WTC11 (cell line): ENCODE measurements around the gene SMIM29. TPM values are rescaled to one million over a fixed set of nuclear protein-coding genes. Genes with fewer than 3 reads are reported as not detected.

Experiments
- ATAC-seq: fragments of 200-7000 bp; cut with Tn5 transposase; 2 replicates; pipeline ENCODE4 v1.10.0; 2021; ENCODE audit warnings: mild to moderate bottlenecking, moderate library complexity
- CTCF ChIA-PET: fragments of 300-600 bp; sonication (Branson Sonifier 250); formaldehyde crosslinking; loops from one replicate; lab custom pipeline; 2021; ENCODE audit warnings: antibody characterized with exemption; lab: Charles Lee
- POLR2A ChIA-PET: fragments of 350-600 bp; sonication (Branson Sonifier 250); formaldehyde crosslinking; loops from one replicate; lab custom pipeline; 2021; ENCODE audit warnings: antibody characterized with exemption; lab: Charles Lee
- DNase-seq: peaks from one replicate; pipeline ENCODE4 v3.0.0; 2021; ENCODE audit warnings: low spot score
- H3K27ac Mint-ChIP-seq: 2 replicates; pipeline ENCODE4 v1.8.0; 2021; ENCODE audit warnings: mixed read lengths
- H3K27me3 Mint-ChIP-seq: 2 replicates; pipeline ENCODE4 v1.8.0; 2021; ENCODE audit warnings: low read depth, mild to moderate bottlenecking, moderate library complexity, mixed read lengths
- H3K36me3 Mint-ChIP-seq: 2 replicates; pipeline ENCODE4 v1.8.0; 2021; ENCODE audit warnings: mixed read lengths
- H3K4me1 Mint-ChIP-seq: 2 replicates; pipeline ENCODE4 v1.8.0; 2022; ENCODE audit warnings: mixed read lengths
- H3K4me3 Mint-ChIP-seq: 2 replicates; pipeline ENCODE4 v1.8.0; 2021; ENCODE audit warnings: mild to moderate bottlenecking, moderate library complexity, mixed read lengths
- H3K9me3 Mint-ChIP-seq: 2 replicates; pipeline ENCODE4 v1.8.0; 2021; ENCODE audit warnings: mixed read lengths
- AR ChIP-seq: fragments of 250-450 bp; sonication (Bioruptor Pico); IDR thresholded peaks from 2 replicates; pipeline ENCODE4 v1.9.0; 2021; ENCODE audit warnings: mild to moderate bottlenecking
- ARID4B ChIP-seq: sonication (generic); formaldehyde crosslinking; IDR thresholded peaks from 2 replicates; pipeline ENCODE4 v1.8.0; 2023; ENCODE audit warnings: missing genetic modification reagents, mild to moderate bottlenecking, borderline replicate concordance
- ATF3 ChIP-seq: sonication (generic); formaldehyde crosslinking; conservative IDR thresholded peaks from 2 replicates; pipeline ENCODE4 v1.8.1; 2022; ENCODE audit warnings: mild to moderate bottlenecking, missing genetic modification reagents
- CBFB ChIP-seq: sonication (generic); formaldehyde crosslinking; IDR thresholded peaks from 2 replicates; pipeline ENCODE4 v1.8.1; 2022; ENCODE audit warnings: mild to moderate bottlenecking, low read depth, missing genetic modification reagents
- E2F5 ChIP-seq: sonication (generic); formaldehyde crosslinking; IDR thresholded peaks from 2 replicates; pipeline ENCODE4 v1.8.1; 2022; ENCODE audit warnings: mild to moderate bottlenecking, moderate library complexity, missing genetic modification reagents
- EMX1 ChIP-seq: fragments of 250-450 bp; sonication (Bioruptor Pico); IDR thresholded peaks from 2 replicates; pipeline ENCODE4 v1.8.0; 2021; ENCODE audit warnings: mild to moderate bottlenecking
- ERG ChIP-seq: fragments of 250-450 bp; sonication (Bioruptor Pico); IDR thresholded peaks from 2 replicates; pipeline ENCODE4 v1.8.0; 2021; ENCODE audit warnings: mild to moderate bottlenecking
- ETV6 ChIP-seq: sonication (generic); formaldehyde crosslinking; IDR thresholded peaks from 2 replicates; pipeline ENCODE4 v1.8.1; 2022; ENCODE audit warnings: mild to moderate bottlenecking, missing genetic modification reagents
- HMGA2 ChIP-seq: fragments of 250-450 bp; sonication (Bioruptor Pico); IDR thresholded peaks from 2 replicates; pipeline ENCODE4 v1.4.0; 2021; ENCODE audit warnings: mild to moderate bottlenecking, moderate library complexity
- IRF1 ChIP-seq: sonication (generic); formaldehyde crosslinking; IDR thresholded peaks from 2 replicates; pipeline ENCODE4 v1.8.0; 2023; ENCODE audit warnings: missing genetic modification reagents
- JUN ChIP-seq: sonication (generic); formaldehyde crosslinking; IDR thresholded peaks from 2 replicates; pipeline ENCODE4 v1.8.0; 2023; ENCODE audit warnings: mild to moderate bottlenecking, missing genetic modification reagents
- KAT7 ChIP-seq: sonication (generic); formaldehyde crosslinking; IDR thresholded peaks from 2 replicates; pipeline ENCODE4 v1.8.1; 2023; ENCODE audit warnings: missing genetic modification reagents, mild to moderate bottlenecking, borderline replicate concordance
- MAX ChIP-seq: sonication (generic); formaldehyde crosslinking; IDR thresholded peaks from 2 replicates; pipeline ENCODE4 v1.8.0; 2022; ENCODE audit warnings: mild to moderate bottlenecking, missing genetic modification reagents
- MXD4 ChIP-seq: fragments of 250-450 bp; sonication (Bioruptor Pico); IDR thresholded peaks from 2 replicates; pipeline ENCODE4 v1.8.0; 2021; ENCODE audit warnings: mild to moderate bottlenecking, moderate library complexity, borderline replicate concordance
- MYBL2 ChIP-seq: sonication (generic); formaldehyde crosslinking; IDR thresholded peaks from 2 replicates; pipeline ENCODE4 v1.8.1; 2023; ENCODE audit warnings: mild to moderate bottlenecking, moderate library complexity, missing genetic modification reagents
- NR2C2 ChIP-seq: sonication (generic); formaldehyde crosslinking; IDR thresholded peaks from 2 replicates; pipeline ENCODE4 v1.8.0; 2022; ENCODE audit warnings: mild to moderate bottlenecking, missing genetic modification reagents
- NR3C1 ChIP-seq: sonication (generic); formaldehyde crosslinking; conservative IDR thresholded peaks from 2 replicates; pipeline ENCODE4 v1.8.1; 2023; ENCODE audit warnings: low read depth, mild to moderate bottlenecking, missing genetic modification reagents
- PREB ChIP-seq: sonication (generic); formaldehyde crosslinking; IDR thresholded peaks from 2 replicates; pipeline ENCODE4 v1.8.1; 2022; ENCODE audit warnings: mild to moderate bottlenecking, missing genetic modification reagents, moderate library complexity, borderline replicate concordance
- TEAD1 ChIP-seq: sonication (generic); formaldehyde crosslinking; IDR thresholded peaks from 2 replicates; pipeline ENCODE4 v1.8.0; 2022; ENCODE audit warnings: mild to moderate bottlenecking, missing genetic modification reagents
- TEAD4 ChIP-seq: sonication (generic); formaldehyde crosslinking; IDR thresholded peaks from 2 replicates; pipeline ENCODE4 v1.8.0; 2022; ENCODE audit warnings: mild to moderate bottlenecking, missing genetic modification reagents
- TP53 ChIP-seq: sonication (generic); formaldehyde crosslinking; IDR thresholded peaks from 2 replicates; pipeline ENCODE4 v1.8.1; 2023; ENCODE audit warnings: mild to moderate bottlenecking, missing genetic modification reagents
- ZNF138 ChIP-seq: sonication (generic); formaldehyde crosslinking; conservative IDR thresholded peaks from 2 replicates; pipeline ENCODE4 v1.8.1; 2022; ENCODE audit warnings: mild to moderate bottlenecking, moderate library complexity, missing genetic modification reagents
- ZNF219 ChIP-seq: sonication (generic); formaldehyde crosslinking; IDR thresholded peaks from 2 replicates; pipeline ENCODE4 v1.8.0; 2023; ENCODE audit warnings: missing genetic modification reagents, mild to moderate bottlenecking, borderline replicate concordance
- ZNF263 ChIP-seq: sonication (generic); formaldehyde crosslinking; IDR thresholded peaks from 2 replicates; pipeline ENCODE4 v1.8.1; 2022; ENCODE audit warnings: low read depth, mild to moderate bottlenecking, moderate library complexity, missing genetic modification reagents
- total RNA-seq: library from RNA; stranded (reverse); gene quantifications from 3 replicates; pipeline ENCODE4 v1.2.3, GENCODE V29; 2021

Gene SMIM29
- total RNA-seq, 1 experiment from 2014 or later: 11.7 TPM

- TF ChIP-seq IRF1: no peak; the same call in 1 of the 2 replicates
- no peak for TF ChIP-seq CBFB (CRISPR knock-in tag)
- TF ChIP-seq MXD4 (CRISPR knock-in tag): no peak
- TF ChIP-seq PREB: no peak
- TF ChIP-seq JUN (CRISPR knock-in tag): peak; percentile 67; the same call in 1 of the 2 replicates
- TF ChIP-seq ERG (CRISPR knock-in tag): no peak
- no peak for TF ChIP-seq ZNF263 (CRISPR knock-in tag)
- TF ChIP-seq KAT7 (CRISPR knock-in tag): no peak
- no peak for TF ChIP-seq NR3C1
- TF ChIP-seq TP53 (CRISPR knock-in tag): no peak; the same call in 1 of the 2 replicates
- no peak for TF ChIP-seq ATF3 (CRISPR knock-in tag)
- no peak; the same call in 1 of the 2 replicates for TF ChIP-seq EMX1 (CRISPR knock-in tag)
- no peak for TF ChIP-seq ZNF219
- peak; percentile 83 for TF ChIP-seq ETV6
- TF ChIP-seq NR2C2 (CRISPR knock-in tag): no peak
- TF ChIP-seq TEAD1 (CRISPR knock-in tag): 0 out of 2 replicates have a peak, but pooled peaks have one; percentile 45
- no peak for TF ChIP-seq HMGA2
These were observed 12.1 kb downstream of the SMIM29 start, which contains the start of gene HMGA1 (continued) for GRCh38 chr6:34236443-34237315.

- DNase-seq (peak; percentile 34), ATAC-seq (no peak)
- Mint-ChIP-seq H3K36me3 (peaks cover 27% of the 10 kb centered on the region), H3K4me1 (peaks cover 49% of the 10 kb centered on the region), H3K9me3 (no peaks in the 10 kb centered on the region), H3K27ac (peak overlapping the region; percentile 100), H3K27me3 (no peaks in the 10 kb centered on the region), H3K4me3 (peak overlapping the region; percentile 93)
- ChIA-PET POLR2A (interaction anchor here (1.0 to 2.2 kb wide), 11 partner anchors 9 to 1264 kb away, joined by 3 to 41 read pairs (median 11); partner anchors contain the start of gene SMIM29), CTCF (interaction anchor here (1.0 to 1.7 kb wide), 6 partner anchors 9 to 72 kb away, joined by 3 to 10 read pairs (median 6); partner anchors contain the start of gene SMIM29)
- TF ChIP-seq CBFB (CRISPR knock-in tag) (no peak), EMX1 (CRISPR knock-in tag) (0 out of 2 replicates have a peak, but pooled peaks have one; percentile 1), E2F5 (CRISPR knock-in tag) (no peak), MAX (CRISPR knock-in tag) (no peak), MYBL2 (CRISPR knock-in tag) (no peak), NR2C2 (CRISPR knock-in tag) (no peak), TEAD4 (peak; percentile 35; the same call in 1 of the 2 replicates), ZNF138 (no peak), ARID4B (CRISPR knock-in tag) (peak; percentile 2; the same call in 1 of the 2 replicates), AR (CRISPR knock-in tag) (peak; percentile 82; the same call in 1 of the 2 replicates)
These were observed 12.7 kb downstream of the SMIM29 start for GRCh38 chr6:34236131-34236442.
